Brain microvascular endothelial cell (primary cell): ENCODE measurements around the gene HS2ST1.

ENCODE experiments used
- DNase-seq: peaks from one replicate; pipeline ENCODE4 v3.0.0-alpha.2; 2020
- H3K27ac ChIP-seq: fragments of 250-450 bp; sonication (Bioruptor Pico); 2 replicates; pipeline ENCODE4 v1.5.1; 2020; ENCODE audit warnings: mild to moderate bottlenecking, moderate library complexity
- H3K27me3 ChIP-seq: fragments of 250-450 bp; sonication (Bioruptor Pico); replicated peaks from 2 replicates; pipeline ENCODE4 v1.5.1; 2020; ENCODE audit warnings: mild to moderate bottlenecking
- H3K36me3 ChIP-seq: fragments of 250-450 bp; sonication (Bioruptor Pico); replicated peaks from 2 replicates; pipeline ENCODE4 v1.5.1; 2020; ENCODE audit warnings: mild to moderate bottlenecking
- H3K4me3 ChIP-seq: 2 replicates; pipeline ENCODE4 v1.5.1; 2011; ENCODE audit warnings: low read depth, mild to moderate bottlenecking, control low read depth, low read length, moderate library complexity
- CTCF ChIP-seq: IDR thresholded peaks from 2 replicates; pipeline ENCODE4 v1.5.1; 2011; ENCODE audit warnings: low read depth, mild to moderate bottlenecking, moderate library complexity, low read length, control low read depth, inconsistent platforms; ENCODE audit errors: missing control alignments
- in situ Hi-C: cut with HindIII; loops from 2 replicates; pipeline ENCODE4 v1.10.0; 2017; ENCODE audit warnings: low sequenced_read_pairs, low pct_ligation_motif_present

Gene HS2ST1

DNA sequence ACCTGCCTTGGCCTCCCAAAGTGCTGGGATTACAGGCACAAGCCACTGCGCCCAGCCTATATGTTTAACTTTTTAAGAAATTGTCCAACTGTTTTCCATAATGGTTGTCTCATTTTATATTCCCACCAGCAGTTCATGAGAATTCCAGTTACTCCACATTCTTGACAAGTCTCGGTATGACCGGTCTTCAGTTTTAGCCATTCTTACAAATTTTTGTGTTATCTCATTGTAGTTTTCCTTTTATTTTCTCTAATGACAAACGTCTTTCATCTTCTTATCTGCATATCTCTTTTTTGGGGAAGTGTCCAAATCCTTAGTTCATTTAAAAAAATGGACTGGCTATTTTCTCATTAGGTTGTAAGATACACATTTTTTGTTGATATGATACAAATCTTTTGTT, 132.5 kb downstream of the HS2ST1 start:
- no peak for DNase-seq
- Histone ChIP-seq H3K36me3 (no peaks in the 10 kb centered on the region), H3K4me3 (no peak overlapping the region), H3K27me3 (no peaks in the 10 kb centered on the region), H3K27ac (no peak overlapping the region)
- in situ Hi-C loops: no loop called here
- no peak for TF ChIP-seq CTCF

GRCh38 chr1:87048237-87048636, 133.8 kb downstream of the HS2ST1 start:
- Histone ChIP-seq H3K4me3 (no peak overlapping the region), H3K27ac (no peak overlapping the region), H3K27me3 (no peaks in the 10 kb centered on the region), H3K36me3 (no peaks in the 10 kb centered on the region)
- no peak for DNase-seq
- TF ChIP-seq CTCF: no peak
- in situ Hi-C loops: no loop called here

DNA sequence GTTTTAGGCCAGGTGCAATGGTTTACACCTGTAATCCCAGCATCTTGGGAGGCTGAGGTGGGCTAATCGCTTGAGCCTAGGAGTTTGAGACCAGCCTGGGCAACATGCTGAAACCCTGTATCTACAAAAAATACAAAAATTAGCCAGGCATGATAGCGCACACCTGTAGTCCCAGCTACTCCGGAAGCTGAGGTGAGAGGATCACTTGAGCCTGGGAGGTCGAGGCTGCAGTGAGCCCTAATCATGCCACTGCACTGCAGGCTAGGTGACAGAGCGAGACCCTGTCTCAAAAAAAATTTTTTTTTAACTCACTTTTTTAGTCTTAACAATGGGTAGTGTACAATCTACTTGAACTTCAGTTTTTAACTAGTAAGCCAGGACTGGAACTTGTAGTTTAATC, 137.5 kb downstream of the HS2ST1 start:
- Histone ChIP-seq H3K27me3 (no peaks in the 10 kb centered on the region), H3K4me3 (no peak overlapping the region), H3K27ac (no peak overlapping the region), H3K36me3 (no peaks in the 10 kb centered on the region)
- in situ Hi-C loops: no loop called here
- no peak for DNase-seq
- TF ChIP-seq CTCF: no peak

- in situ Hi-C loops: no loop called here
- no peaks in the 10 kb centered on the region for H3K27me3 ChIP-seq
- no peaks in the 10 kb centered on the region for H3K36me3 ChIP-seq
- DNase-seq: no peak
- no peak overlapping the region for H3K27ac ChIP-seq
- no peak for TF ChIP-seq CTCF
- H3K4me3 ChIP-seq: no peak overlapping the region
These were observed 138.0 kb downstream of the HS2ST1 start for GRCh38 chr1:87052400-87052799.

DNA sequence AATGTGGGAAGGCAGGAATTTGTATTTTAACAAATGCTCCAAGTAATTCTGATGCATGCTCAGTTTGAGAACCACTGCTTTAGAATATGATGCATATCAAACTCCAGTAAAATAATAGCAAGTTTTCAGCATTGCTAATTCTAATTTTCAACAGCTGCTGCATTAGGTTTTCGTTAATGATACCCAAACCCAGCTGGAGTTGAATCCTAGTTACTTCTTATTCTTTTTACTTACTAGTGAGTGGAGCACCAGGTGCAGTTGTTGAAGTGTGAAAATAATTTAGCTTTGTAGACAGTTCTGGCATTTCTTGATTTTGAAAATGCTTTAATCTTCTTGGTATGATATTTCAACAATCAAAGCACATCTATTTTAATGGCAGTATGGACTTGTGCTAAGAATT, 138.5 kb downstream of the HS2ST1 start:
- H3K4me3 ChIP-seq: no peak overlapping the region
- no peaks in the 10 kb centered on the region for H3K27me3 ChIP-seq
- no peaks in the 10 kb centered on the region for H3K36me3 ChIP-seq
- in situ Hi-C loops: no loop called here
- no peak for TF ChIP-seq CTCF
- no peak for DNase-seq
- no peak overlapping the region for H3K27ac ChIP-seq

DNA sequence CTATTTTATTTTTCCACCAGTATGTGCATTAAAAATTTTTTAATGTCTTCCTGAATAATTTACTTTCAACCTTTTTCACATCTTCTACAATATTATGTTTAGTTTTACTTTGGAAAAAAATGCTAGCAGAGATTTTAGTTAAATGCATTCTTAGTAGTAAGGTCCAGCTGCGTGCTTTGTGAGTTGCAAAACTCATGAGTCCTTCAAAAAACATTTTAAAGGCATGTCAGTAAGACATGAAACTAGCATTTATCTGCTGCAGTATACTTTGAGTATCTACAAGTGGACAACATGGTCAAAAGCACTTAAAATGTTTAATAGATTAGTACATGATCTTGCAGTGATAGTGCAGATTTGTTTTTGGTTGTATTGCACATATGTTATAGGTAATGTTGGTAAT, 139.0 kb downstream of the HS2ST1 start:
- in situ Hi-C loops: no loop called here
- TF ChIP-seq CTCF: no peak

More for the DNA sequence above, 139.0 kb downstream of the HS2ST1 start:
- Histone ChIP-seq H3K36me3 (no peaks in the 10 kb centered on the region), H3K4me3 (no peak overlapping the region), H3K27ac (no peak overlapping the region), H3K27me3 (no peaks in the 10 kb centered on the region)
- no peak for DNase-seq
